NT2/D1 (cell line): Measurements from ENCODE around the gene CYP21A2.
"Not testable (repeated sequence)": the region's sequence is repeated elsewhere in the genome, so short reads cannot be mapped to it uniquely, and the experiment has no call there.

ENCODE experiments used
- SUZ12 ChIP-seq: IDR thresholded peaks from 2 replicates; pipeline ENCODE4 v1.6.1; 2011; ENCODE audit not compliant: insufficient read length, insufficient read depth; ENCODE audit errors: extremely low read depth
- YY1 ChIP-seq: IDR thresholded peaks from 2 replicates; pipeline ENCODE4 v1.6.1; 2011; ENCODE audit not compliant: insufficient read length, insufficient read depth
- ZNF274 ChIP-seq: IDR thresholded peaks from 2 replicates; pipeline ENCODE4 v1.6.1; 2011; ENCODE audit warnings: mild to moderate bottlenecking, low read depth, low read length

GRCh38 chr6:32055756-32056155 is 17.5 kb downstream of the CYP21A2 start:
- TF ChIP-seq ZNF274, SUZ12, YY1: not testable (repeated sequence)
